Measurements from ENCODE around the gene MGST1.

The MGST1 gene

DNA sequence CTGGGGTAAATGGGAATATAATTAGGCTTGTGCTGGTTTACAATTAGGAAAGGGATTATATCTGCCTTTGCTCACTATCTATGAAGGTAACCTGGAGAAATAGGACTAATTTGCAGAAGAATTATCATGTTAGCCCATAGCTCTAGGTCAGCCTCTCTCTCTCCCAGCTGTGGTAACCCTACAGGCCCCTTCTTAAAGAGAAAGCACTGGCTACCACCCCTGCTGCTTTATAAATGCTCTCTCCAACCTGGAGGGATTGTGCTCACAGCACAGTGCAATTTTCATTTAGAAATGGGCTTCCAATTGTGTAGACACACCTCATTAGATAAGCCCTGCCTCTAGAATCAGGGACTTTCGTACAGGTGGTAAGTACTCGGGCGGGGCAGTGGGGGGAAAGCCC is 22.7 kb upstream of the MGST1 start:
- H3K4me1 ChIP-seq (ENCODE audit: control insufficient read depth, insufficient read depth, low read length, poor library complexity, severe bottlenecking) = no peaks in the 10 kb centered on the region
- H3K36me3 ChIP-seq (ENCODE audit: control insufficient read depth, insufficient read depth, low read length) = no peaks in the 10 kb centered on the region
- H3K27ac ChIP-seq (ENCODE audit: low read depth, low read length, severe bottlenecking) = no peak overlapping the region
- 100% methylated on average over 3 of the region's 3 CpGs; no CpG with 5 or more reads in 1 of the 2 experiments for WGBS, 2 experiments (ENCODE audit: insufficient coverage in 2 of 2)
- no peak overlapping the region for H3K4me3 ChIP-seq (ENCODE audit: extremely low read depth, insufficient read depth, low read length, poor library complexity, severe bottlenecking)
- H3K9me3 ChIP-seq (ENCODE audit: control insufficient read depth, low read length) = peaks cover 5% of the 10 kb centered on the region

DNA sequence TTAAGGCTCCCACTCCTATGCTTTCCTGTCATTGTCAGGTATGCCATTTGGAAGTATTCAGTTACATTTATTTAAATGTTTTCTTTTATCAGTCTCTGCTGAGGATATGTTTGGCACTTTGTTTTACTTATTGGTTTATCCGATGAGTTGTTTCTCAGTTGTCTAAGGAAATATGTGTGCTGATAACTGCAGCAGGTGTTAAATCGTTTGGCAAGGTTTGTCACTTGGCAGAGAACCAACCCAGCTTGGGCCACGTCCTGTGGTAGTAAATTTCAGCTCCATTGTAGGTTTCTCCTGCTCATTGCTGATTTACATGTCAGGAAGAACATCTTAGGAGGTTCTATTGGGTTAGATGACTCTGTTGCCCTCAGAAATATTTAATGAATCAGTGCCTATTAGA is 22.0 kb upstream of the MGST1 start:
- H3K4me3 ChIP-seq (ENCODE audit: extremely low read depth, insufficient read depth, low read length, poor library complexity, severe bottlenecking) = no peak overlapping the region
- 83 to 89% methylated on average over 3 of the region's 3 CpGs for WGBS, 2 experiments (ENCODE audit: insufficient coverage in 2 of 2)
- no peaks in the 10 kb centered on the region for H3K4me1 ChIP-seq (ENCODE audit: control insufficient read depth, insufficient read depth, low read length, poor library complexity, severe bottlenecking)
- H3K27ac ChIP-seq (ENCODE audit: low read depth, low read length, severe bottlenecking) = no peak overlapping the region
- H3K9me3 ChIP-seq (ENCODE audit: control insufficient read depth, low read length) = peaks cover 5% of the 10 kb centered on the region
- H3K36me3 ChIP-seq (ENCODE audit: control insufficient read depth, insufficient read depth, low read length) = no peaks in the 10 kb centered on the region

DNA sequence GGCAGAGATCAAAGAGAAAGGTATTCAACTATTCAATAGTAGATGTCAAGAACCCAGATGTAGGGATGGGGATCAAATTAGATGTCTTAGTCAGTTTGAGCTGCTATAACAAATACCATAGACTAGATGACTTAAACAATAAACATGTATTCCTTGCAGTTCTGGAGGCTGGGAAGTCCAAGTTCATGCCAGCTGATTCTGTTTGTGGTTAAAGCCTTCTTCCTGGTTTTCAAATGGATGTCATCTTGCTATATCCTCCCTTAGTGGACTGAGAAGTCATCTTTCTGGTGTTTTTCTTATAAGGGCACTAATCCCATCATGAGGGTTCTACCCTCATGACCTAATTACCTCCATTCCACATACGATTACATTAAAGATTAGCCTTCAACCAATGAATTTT is 19.5 kb upstream of the MGST1 start:
- peaks cover 5% of the 10 kb centered on the region for H3K9me3 ChIP-seq (ENCODE audit: control insufficient read depth, low read length)
- H3K27ac ChIP-seq (ENCODE audit: low read depth, low read length, severe bottlenecking) = no peak overlapping the region
- H3K4me3 ChIP-seq (ENCODE audit: extremely low read depth, insufficient read depth, low read length, poor library complexity, severe bottlenecking) = no peak overlapping the region
- H3K4me1 ChIP-seq (ENCODE audit: control insufficient read depth, insufficient read depth, low read length, poor library complexity, severe bottlenecking) = no peaks in the 10 kb centered on the region
- WGBS, 2 experiments (ENCODE audit: insufficient coverage in 2 of 2) = 40 to 100% methylated on average over 1 of the region's 1 CpG
- H3K36me3 ChIP-seq (ENCODE audit: control insufficient read depth, insufficient read depth, low read length) = no peaks in the 10 kb centered on the region

DNA sequence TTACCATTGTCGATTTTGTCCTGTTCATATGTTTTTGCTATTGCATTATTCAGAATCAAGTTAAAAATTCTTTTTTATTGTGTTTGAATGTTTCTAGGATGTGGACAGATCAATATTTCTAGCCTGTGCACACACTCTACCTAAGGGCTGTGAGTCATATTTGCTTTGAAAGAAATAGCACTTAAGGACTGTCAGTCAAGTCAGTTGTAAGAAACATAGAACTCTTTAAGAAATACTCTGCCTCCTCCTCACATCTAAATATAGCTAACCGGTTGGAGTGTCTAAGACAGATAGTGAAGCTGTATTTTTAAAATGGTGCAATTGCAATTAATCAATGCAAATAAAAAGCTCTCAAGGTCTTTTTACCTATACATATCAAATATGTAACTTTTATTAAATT is 17.9 kb upstream of the MGST1 start:
- peaks cover 5% of the 10 kb centered on the region for H3K9me3 ChIP-seq (ENCODE audit: control insufficient read depth, low read length)
- no peak overlapping the region for H3K4me3 ChIP-seq (ENCODE audit: extremely low read depth, insufficient read depth, low read length, poor library complexity, severe bottlenecking)
- no peaks in the 10 kb centered on the region for H3K4me1 ChIP-seq (ENCODE audit: control insufficient read depth, insufficient read depth, low read length, poor library complexity, severe bottlenecking)
- WGBS, 2 experiments (ENCODE audit: insufficient coverage in 2 of 2) = no CpG with 5 or more reads among the region's 2 CpGs
- H3K36me3 ChIP-seq (ENCODE audit: control insufficient read depth, insufficient read depth, low read length) = no peaks in the 10 kb centered on the region
- no peak overlapping the region for H3K27ac ChIP-seq (ENCODE audit: low read depth, low read length, severe bottlenecking)

DNA sequence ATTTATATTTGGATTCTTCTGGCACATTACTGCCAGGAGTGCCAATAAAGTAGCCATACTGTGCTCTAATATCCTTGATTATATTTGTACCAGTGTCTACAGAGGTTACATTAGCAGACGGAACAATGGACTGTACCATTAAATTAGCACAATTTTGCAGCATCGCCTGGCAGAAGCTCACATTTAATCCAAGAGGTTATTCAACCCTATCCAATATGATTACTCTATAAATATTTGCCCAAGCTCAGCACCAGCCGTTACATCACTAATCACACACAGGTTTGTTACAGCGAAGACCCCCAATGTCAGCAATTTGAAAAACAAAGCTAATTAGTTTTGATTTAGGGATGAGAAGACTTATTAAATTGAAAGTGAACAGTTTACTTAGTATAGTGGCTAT is 16.9 kb upstream of the MGST1 start:
- Histone ChIP-seq H3K36me3 (ENCODE audit: control insufficient read depth, insufficient read depth, low read length) (no peaks in the 10 kb centered on the region), H3K4me1 (ENCODE audit: control insufficient read depth, insufficient read depth, low read length, poor library complexity, severe bottlenecking) (no peaks in the 10 kb centered on the region), H3K9me3 (ENCODE audit: control insufficient read depth, low read length) (peaks cover 5% of the 10 kb centered on the region), H3K4me3 (ENCODE audit: extremely low read depth, insufficient read depth, low read length, poor library complexity, severe bottlenecking) (no peak overlapping the region), H3K27ac (ENCODE audit: low read depth, low read length, severe bottlenecking) (no peak overlapping the region)
- WGBS, 2 experiments (ENCODE audit: insufficient coverage in 2 of 2) = 100% methylated on average over 3 of the region's 4 CpGs

DNA sequence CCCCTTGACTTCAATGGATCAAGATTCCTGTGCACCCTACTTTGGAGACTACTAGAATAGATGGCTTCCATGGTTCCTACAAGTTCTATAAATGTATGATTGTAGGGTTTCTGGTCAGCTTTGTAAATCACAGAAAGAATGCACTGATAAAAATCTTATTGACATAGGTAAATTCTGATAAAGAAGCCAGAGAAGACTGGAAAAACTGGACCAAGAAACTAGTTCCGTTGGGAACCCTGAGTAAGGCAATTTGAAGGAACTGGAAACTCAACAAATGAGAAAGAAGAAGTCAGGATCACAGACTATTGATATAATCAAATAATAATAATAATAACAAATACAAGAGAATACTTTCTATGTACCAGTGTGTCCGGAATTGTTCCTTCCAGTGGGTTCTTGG is 15.4 kb upstream of the MGST1 start:
- Histone ChIP-seq H3K27ac (ENCODE audit: low read depth, low read length, severe bottlenecking) (no peak overlapping the region), H3K36me3 (ENCODE audit: control insufficient read depth, insufficient read depth, low read length) (no peaks in the 10 kb centered on the region), H3K9me3 (ENCODE audit: control insufficient read depth, low read length) (peaks cover 5% of the 10 kb centered on the region), H3K4me1 (ENCODE audit: control insufficient read depth, insufficient read depth, low read length, poor library complexity, severe bottlenecking) (no peaks in the 10 kb centered on the region), H3K4me3 (ENCODE audit: extremely low read depth, insufficient read depth, low read length, poor library complexity, severe bottlenecking) (no peak overlapping the region)
- 80% methylated on average over 1 of the region's 2 CpGs; no CpG with 5 or more reads in 1 of the 2 experiments for WGBS, 2 experiments (ENCODE audit: insufficient coverage in 2 of 2)

DNA sequence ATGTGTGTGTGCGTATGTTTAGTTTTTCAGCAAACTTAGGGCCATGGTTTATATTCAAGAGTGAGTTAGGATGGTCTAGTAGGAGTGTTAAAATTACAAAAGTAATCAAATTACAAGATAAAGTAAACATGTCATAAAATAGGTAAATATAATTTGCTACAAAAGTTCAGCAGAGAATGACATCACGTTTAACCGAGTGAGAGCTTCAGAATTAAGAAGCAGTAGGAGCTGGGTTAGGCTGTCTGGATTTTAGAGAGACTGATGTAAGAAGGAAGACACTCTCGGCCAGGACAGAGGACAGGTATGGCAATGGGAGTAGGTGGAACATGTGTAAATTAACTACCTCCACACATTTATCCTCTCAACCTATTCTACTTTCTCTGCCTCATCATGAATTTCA is 11.6 kb upstream of the MGST1 start:
- no peaks in the 10 kb centered on the region for H3K4me1 ChIP-seq (ENCODE audit: control insufficient read depth, insufficient read depth, low read length, poor library complexity, severe bottlenecking)
- no peak overlapping the region for H3K4me3 ChIP-seq (ENCODE audit: extremely low read depth, insufficient read depth, low read length, poor library complexity, severe bottlenecking)
- WGBS, 2 experiments (ENCODE audit: insufficient coverage in 2 of 2) = 75% methylated on average over 2 of the region's 4 CpGs; no CpG with 5 or more reads in 1 of the 2 experiments
- no peaks in the 10 kb centered on the region for H3K36me3 ChIP-seq (ENCODE audit: control insufficient read depth, insufficient read depth, low read length)
- H3K27ac ChIP-seq (ENCODE audit: low read depth, low read length, severe bottlenecking) = no peak overlapping the region
- no peaks in the 10 kb centered on the region for H3K9me3 ChIP-seq (ENCODE audit: control insufficient read depth, low read length)

DNA sequence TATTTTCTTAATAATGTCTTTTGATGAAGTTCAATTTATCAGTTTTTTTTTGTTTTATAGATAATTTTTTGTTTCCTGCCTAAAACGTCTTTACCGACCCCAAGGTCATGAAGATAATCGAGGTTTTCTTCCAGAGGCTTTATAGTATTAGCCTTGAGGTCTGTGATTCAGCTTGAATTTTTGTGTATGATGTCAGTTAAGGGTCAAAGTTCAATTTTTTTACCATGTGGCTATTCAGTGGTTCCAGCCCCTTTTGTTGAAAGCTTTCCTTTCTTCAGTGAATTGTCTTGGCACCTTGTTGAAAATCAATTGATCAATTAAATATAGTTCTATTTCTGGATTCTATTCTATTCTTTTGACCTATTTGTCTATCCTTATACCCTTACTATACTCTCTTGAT is 3.2 kb upstream of the MGST1 start:
- no peak overlapping the region for H3K27ac ChIP-seq (ENCODE audit: low read depth, low read length, severe bottlenecking)
- peaks cover 7% of the 10 kb centered on the region for H3K4me1 ChIP-seq (ENCODE audit: control insufficient read depth, insufficient read depth, low read length, poor library complexity, severe bottlenecking)
- no peaks in the 10 kb centered on the region for H3K36me3 ChIP-seq (ENCODE audit: control insufficient read depth, insufficient read depth, low read length)
- no peaks in the 10 kb centered on the region for H3K9me3 ChIP-seq (ENCODE audit: control insufficient read depth, low read length)
- H3K4me3 ChIP-seq (ENCODE audit: extremely low read depth, insufficient read depth, low read length, poor library complexity, severe bottlenecking) = no peak overlapping the region
- WGBS, 2 experiments (ENCODE audit: insufficient coverage in 2 of 2) = 94 to 95% methylated on average over 3 of the region's 3 CpGs

DNA sequence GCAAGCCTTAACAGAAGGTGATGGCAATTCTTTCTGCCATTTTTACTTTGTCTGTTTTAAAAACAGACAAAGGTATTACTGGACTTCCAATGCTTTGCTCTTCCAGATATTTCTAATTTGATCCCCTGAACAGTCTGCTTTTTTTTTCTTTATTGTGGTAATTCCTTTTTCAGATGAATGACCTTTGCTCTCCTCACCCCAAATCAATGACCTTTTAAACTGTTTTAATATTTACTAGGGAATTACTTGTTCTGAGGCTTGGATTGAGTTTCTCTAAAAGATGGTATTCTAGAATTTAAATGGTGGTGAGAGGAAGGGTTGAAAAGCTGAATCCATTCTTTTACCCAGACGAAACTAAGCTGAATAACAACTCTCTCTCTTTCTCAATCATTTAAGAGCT is 2.3 kb upstream of the MGST1 start:
- H3K4me1 ChIP-seq (ENCODE audit: control insufficient read depth, insufficient read depth, low read length, poor library complexity, severe bottlenecking) = peaks cover 9% of the 10 kb centered on the region
- no peaks in the 10 kb centered on the region for H3K9me3 ChIP-seq (ENCODE audit: control insufficient read depth, low read length)
- WGBS, 2 experiments (ENCODE audit: insufficient coverage in 2 of 2) = no CpG with 5 or more reads among the region's 1 CpG
- no peak overlapping the region for H3K27ac ChIP-seq (ENCODE audit: low read depth, low read length, severe bottlenecking)
- H3K36me3 ChIP-seq (ENCODE audit: control insufficient read depth, insufficient read depth, low read length) = no peaks in the 10 kb centered on the region
- H3K4me3 ChIP-seq (ENCODE audit: extremely low read depth, insufficient read depth, low read length, poor library complexity, severe bottlenecking) = no peak overlapping the region

DNA sequence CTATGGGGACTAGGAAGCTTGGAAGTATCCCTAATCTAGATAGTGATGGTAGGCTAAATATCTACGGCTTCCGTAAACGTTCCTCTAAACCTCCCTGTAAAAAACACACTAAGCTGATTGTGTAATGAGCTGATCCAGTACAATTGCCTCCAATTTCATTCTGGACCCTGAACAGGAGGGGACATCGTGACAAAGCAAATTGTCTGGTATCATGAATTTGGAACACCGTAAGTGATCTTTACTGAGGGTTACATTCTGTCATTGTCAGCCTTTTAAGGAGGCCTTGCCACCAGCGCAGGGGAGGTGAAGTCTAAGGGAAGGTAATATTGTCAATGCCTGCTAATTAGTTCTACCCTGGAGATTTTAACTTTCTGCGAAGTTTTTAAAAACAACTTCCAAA is 487 bp upstream of the MGST1 start:
- 76% methylated on average over 6 of the region's 7 CpGs; no CpG with 5 or more reads in 1 of the 2 experiments for WGBS, 2 experiments (ENCODE audit: insufficient coverage in 2 of 2)
- Histone ChIP-seq H3K9me3 (ENCODE audit: control insufficient read depth, low read length) (no peaks in the 10 kb centered on the region), H3K36me3 (ENCODE audit: control insufficient read depth, insufficient read depth, low read length) (no peaks in the 10 kb centered on the region), H3K4me1 (ENCODE audit: control insufficient read depth, insufficient read depth, low read length, poor library complexity, severe bottlenecking) (peaks cover 9% of the 10 kb centered on the region), H3K27ac (ENCODE audit: low read depth, low read length, severe bottlenecking) (no peak overlapping the region), H3K4me3 (ENCODE audit: extremely low read depth, insufficient read depth, low read length, poor library complexity, severe bottlenecking) (peak overlapping the region; percentile 49)

DNA sequence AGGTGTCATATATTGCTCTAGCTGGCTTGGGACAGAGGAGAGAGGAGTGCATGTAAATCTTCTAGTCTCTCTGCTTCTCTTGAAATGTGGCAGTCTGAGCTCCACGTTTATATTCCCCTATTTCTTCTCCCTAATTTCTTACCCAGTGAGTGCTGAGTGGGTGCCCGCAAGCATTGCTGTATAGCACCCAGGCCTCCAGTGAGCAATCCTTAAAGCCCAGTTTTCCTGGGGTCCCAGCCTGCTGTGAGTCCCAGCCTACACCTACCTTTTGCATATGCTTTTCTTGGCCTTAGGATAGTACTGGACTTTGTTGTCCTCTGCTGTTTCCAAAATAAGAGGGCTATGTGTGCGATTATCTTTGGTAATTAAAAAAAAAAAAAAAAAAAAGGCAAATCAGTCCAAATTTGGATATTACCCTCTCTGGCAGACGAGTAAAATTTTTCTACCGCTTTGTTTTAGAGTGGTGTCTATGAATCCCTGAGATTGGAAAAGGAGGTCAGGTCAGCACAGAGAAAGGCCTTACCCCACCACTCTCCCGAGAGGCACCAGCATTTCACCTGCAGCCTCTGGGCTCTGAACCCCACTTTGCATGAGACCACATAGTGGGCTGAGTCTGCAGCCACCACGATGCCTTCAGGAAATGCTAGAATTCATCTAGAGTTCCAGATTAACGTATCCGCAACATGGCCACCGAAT is 1.1 kb downstream of the MGST1 start:
- peaks cover 4% of the 10 kb centered on the region for H3K36me3 ChIP-seq (ENCODE audit: control insufficient read depth, insufficient read depth, low read length)
- H3K4me3 ChIP-seq (ENCODE audit: extremely low read depth, insufficient read depth, low read length, poor library complexity, severe bottlenecking) = peak overlapping the region; percentile 49
- H3K9me3 ChIP-seq (ENCODE audit: control insufficient read depth, low read length) = no peaks in the 10 kb centered on the region
- peak overlapping the region; percentile 29 for H3K27ac ChIP-seq (ENCODE audit: low read depth, low read length, severe bottlenecking)
- WGBS, 2 experiments (ENCODE audit: insufficient coverage in 2 of 2) = 0 to 2% methylated on average over 3 to 4 of the region's 10 CpGs
- peaks cover 13% of the 10 kb centered on the region for H3K4me1 ChIP-seq (ENCODE audit: control insufficient read depth, insufficient read depth, low read length, poor library complexity, severe bottlenecking)
